ENCODE data around the gene TRAF3IP1. TPM values are rescaled to one million over a fixed set of nuclear protein-coding genes. Genes with fewer than 3 reads are reported as not detected.

TRAF3IP1 gene
- total and polyA plus RNA-seq, 4 donors = 4.0 to 9.1 (median 4.6) TPM

DNA sequence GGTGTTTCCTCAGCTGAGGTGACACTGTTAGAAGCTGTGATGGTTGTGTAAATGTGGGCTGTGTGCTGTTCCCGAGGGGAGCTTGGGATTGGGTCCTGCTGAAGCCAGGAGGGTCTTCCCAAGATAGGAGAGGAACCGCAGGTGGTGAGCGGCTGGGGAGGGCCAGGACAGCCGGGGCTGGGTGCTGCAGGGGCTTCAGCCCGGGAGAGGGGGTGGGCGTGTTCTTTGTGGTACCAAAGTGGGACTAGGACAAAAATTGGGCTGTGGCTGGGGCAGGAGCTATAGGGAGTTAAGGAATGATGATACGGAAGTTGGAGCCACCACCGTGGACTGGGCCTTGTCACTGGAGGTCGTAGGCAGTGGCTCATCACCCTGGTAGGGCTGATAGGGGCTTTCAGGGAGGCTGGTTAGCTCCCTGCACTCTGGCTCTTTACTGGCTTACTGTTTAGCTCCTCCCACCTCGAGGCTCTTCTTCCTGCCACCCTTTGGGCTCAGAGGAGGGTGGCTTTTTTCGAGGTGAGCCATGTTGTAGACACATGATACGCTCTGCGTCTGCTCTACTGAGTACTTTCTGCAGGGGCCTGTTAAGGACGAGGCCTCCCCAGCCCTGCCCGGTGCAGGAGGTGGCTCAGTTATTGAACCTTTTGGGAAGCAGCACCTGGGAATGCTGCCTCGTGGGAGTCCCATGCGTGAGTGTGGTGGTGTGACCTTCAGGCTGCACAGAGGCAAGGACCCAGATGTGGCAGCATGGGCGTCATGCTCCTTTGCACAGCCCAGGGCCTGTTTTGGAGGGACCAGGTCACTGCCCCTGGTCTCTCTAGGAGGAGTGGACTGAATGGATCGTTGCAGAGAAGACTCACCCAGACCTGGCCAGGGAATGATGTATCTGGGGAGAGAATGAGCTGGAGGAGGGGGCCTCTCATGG, 128.0 kb downstream of the TRAF3IP1 start:
- peak overlapping the region in 1 of 2 donors; percentile 65 for H3K27ac ChIP-seq (ENCODE audit: low read depth in 1 of 2, low read length in 2 of 2)
- 91% methylated on average over 19 of the region's 19 CpGs for WGBS
- no peak for DNase-seq (ENCODE audit: low spot score)
- H3K27me3 ChIP-seq (ENCODE audit: control insufficient read depth in 4 of 4, insufficient read depth in 4 of 4, low read length in 3 of 4) = no peaks in the 10 kb centered on the region
- H3K9ac ChIP-seq (ENCODE audit: low read depth in 1 of 2, low read length in 2 of 2) = no peak overlapping the region
- no peak overlapping the region for H3K4me3 ChIP-seq (ENCODE audit: low read depth in 1 of 3, low read length in 3 of 3)
- TF ChIP-seq RXRA (IDR thresholded peaks at IDR 0.05) (no peak), EGR1 (IDR thresholded peaks at IDR 0.05; ENCODE audit: low read depth in 2 of 2) (no peak), JUND (IDR thresholded peaks at IDR 0.05) (no peak), HNF4A (conservative IDR thresholded peaks at IDR 0.05) (no peak), FOXA2 (IDR thresholded peaks at IDR 0.05) (no peak), TAF1 (conservative IDR thresholded peaks at IDR 0.05) (no peak), YY1 (IDR thresholded peaks at IDR 0.05) (no peak), SP1 (IDR thresholded peaks at IDR 0.05) (no peak), HNF4G (IDR thresholded peaks at IDR 0.05) (no peak), FOXA1 (IDR thresholded peaks at IDR 0.05) (no peak), RAD21 (IDR thresholded peaks at IDR 0.05) (no peak), GABPA (IDR thresholded peaks at IDR 0.05 in 1 of 2, conservative IDR thresholded peaks at IDR 0.05 in 1 of 2) (no peak), NR2F2 (IDR thresholded peaks at IDR 0.05) (no peak)
- TF ChIP-seq, protein P1, sequence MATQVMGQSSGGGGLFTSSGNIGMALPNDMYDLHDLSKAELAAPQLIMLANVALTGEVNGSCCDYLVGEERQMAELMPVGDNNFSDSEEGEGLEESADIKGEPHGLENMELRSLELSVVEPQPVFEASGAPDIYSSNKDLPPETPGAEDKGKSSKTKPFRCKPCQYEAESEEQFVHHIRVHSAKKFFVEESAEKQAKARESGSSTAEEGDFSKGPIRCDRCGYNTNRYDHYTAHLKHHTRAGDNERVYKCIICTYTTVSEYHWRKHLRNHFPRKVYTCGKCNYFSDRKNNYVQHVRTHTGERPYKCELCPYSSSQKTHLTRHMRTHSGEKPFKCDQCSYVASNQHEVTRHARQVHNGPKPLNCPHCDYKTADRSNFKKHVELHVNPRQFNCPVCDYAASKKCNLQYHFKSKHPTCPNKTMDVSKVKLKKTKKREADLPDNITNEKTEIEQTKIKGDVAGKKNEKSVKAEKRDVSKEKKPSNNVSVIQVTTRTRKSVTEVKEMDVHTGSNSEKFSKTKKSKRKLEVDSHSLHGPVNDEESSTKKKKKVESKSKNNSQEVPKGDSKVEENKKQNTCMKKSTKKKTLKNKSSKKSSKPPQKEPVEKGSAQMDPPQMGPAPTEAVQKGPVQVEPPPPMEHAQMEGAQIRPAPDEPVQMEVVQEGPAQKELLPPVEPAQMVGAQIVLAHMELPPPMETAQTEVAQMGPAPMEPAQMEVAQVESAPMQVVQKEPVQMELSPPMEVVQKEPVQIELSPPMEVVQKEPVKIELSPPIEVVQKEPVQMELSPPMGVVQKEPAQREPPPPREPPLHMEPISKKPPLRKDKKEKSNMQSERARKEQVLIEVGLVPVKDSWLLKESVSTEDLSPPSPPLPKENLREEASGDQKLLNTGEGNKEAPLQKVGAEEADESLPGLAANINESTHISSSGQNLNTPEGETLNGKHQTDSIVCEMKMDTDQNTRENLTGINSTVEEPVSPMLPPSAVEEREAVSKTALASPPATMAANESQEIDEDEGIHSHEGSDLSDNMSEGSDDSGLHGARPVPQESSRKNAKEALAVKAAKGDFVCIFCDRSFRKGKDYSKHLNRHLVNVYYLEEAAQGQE (IDR thresholded peaks at IDR 0.05) = no peak
- TF ChIP-seq, protein P2, sequence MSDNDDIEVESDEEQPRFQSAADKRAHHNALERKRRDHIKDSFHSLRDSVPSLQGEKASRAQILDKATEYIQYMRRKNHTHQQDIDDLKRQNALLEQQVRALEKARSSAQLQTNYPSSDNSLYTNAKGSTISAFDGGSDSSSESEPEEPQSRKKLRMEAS (IDR thresholded peaks at IDR 0.05) = no peak
- TF ChIP-seq, protein P3, sequence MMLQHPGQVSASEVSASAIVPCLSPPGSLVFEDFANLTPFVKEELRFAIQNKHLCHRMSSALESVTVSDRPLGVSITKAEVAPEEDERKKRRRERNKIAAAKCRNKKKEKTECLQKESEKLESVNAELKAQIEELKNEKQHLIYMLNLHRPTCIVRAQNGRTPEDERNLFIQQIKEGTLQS (IDR thresholded peaks at IDR 0.05) = no peak
- TF ChIP-seq, protein P4, sequence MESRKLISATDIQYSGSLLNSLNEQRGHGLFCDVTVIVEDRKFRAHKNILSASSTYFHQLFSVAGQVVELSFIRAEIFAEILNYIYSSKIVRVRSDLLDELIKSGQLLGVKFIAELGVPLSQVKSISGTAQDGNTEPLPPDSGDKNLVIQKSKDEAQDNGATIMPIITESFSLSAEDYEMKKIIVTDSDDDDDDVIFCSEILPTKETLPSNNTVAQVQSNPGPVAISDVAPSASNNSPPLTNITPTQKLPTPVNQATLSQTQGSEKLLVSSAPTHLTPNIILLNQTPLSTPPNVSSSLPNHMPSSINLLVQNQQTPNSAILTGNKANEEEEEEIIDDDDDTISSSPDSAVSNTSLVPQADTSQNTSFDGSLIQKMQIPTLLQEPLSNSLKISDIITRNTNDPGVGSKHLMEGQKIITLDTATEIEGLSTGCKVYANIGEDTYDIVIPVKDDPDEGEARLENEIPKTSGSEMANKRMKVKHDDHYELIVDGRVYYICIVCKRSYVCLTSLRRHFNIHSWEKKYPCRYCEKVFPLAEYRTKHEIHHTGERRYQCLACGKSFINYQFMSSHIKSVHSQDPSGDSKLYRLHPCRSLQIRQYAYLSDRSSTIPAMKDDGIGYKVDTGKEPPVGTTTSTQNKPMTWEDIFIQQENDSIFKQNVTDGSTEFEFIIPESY (IDR thresholded peaks at IDR 0.05) = no peak
- TF ChIP-seq, protein P5, sequence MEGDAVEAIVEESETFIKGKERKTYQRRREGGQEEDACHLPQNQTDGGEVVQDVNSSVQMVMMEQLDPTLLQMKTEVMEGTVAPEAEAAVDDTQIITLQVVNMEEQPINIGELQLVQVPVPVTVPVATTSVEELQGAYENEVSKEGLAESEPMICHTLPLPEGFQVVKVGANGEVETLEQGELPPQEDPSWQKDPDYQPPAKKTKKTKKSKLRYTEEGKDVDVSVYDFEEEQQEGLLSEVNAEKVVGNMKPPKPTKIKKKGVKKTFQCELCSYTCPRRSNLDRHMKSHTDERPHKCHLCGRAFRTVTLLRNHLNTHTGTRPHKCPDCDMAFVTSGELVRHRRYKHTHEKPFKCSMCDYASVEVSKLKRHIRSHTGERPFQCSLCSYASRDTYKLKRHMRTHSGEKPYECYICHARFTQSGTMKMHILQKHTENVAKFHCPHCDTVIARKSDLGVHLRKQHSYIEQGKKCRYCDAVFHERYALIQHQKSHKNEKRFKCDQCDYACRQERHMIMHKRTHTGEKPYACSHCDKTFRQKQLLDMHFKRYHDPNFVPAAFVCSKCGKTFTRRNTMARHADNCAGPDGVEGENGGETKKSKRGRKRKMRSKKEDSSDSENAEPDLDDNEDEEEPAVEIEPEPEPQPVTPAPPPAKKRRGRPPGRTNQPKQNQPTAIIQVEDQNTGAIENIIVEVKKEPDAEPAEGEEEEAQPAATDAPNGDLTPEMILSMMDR (IDR thresholded peaks at IDR 0.05; ENCODE audit: low read depth, low read length, missing input control) = no peak
- peaks cover 4 to 19% (median 7%) of the 10 kb centered on the region in 4 donors for H3K4me1 ChIP-seq (ENCODE audit: control insufficient read depth in 4 of 4, insufficient read depth in 4 of 4, low read length in 3 of 4)
- H3K9me3 ChIP-seq (ENCODE audit: control insufficient read depth in 4 of 4, low read length in 3 of 4) = no peaks in the 10 kb centered on the region
- H3K36me3 ChIP-seq (ENCODE audit: control insufficient read depth in 4 of 4, insufficient read depth in 3 of 4, low read depth in 1 of 4, low read length in 3 of 4) = peaks cover 12 to 46% (median 27%) of the 10 kb centered on the region in 4 donors

All from liver (tissue), 9 donors.